Fibroblast of skin of scalp (primary cell): ENCODE results near the gene MAMDC2.
A peak's percentile ranks its signal among the peaks of the same experiment; 100 is the strongest.

ENCODE experiments used
- DNase-seq: peaks from one replicate; pipeline ENCODE4 v3.0.0-alpha.2; 2013

The MAMDC2 gene

DNA sequence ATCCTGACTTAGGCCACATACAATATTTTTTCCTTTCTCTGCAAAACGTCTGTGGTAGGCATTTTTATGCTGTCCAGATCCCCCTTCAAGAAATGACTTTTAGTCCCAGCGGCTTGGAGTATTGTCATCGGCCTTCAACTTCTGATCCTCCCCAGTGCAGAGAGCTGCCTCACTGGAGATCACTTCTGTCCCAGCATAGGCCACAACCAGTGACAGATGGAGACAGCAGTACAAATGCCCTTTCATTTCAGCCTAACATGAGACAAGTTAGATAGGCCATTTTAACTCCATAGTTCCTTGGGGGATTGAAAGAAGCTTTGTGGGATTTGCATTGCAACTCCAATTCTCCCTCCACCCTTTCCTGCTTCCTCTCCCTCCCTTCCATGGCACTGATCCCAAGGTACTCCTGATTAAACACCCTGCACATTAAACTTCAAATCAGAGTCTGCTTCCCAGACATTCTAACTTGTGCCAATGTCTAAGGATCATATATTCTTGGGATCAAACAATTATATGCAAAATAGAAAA lies 3.2 kb upstream of the MAMDC2 start:
- DNase-seq = no peak

DNA sequence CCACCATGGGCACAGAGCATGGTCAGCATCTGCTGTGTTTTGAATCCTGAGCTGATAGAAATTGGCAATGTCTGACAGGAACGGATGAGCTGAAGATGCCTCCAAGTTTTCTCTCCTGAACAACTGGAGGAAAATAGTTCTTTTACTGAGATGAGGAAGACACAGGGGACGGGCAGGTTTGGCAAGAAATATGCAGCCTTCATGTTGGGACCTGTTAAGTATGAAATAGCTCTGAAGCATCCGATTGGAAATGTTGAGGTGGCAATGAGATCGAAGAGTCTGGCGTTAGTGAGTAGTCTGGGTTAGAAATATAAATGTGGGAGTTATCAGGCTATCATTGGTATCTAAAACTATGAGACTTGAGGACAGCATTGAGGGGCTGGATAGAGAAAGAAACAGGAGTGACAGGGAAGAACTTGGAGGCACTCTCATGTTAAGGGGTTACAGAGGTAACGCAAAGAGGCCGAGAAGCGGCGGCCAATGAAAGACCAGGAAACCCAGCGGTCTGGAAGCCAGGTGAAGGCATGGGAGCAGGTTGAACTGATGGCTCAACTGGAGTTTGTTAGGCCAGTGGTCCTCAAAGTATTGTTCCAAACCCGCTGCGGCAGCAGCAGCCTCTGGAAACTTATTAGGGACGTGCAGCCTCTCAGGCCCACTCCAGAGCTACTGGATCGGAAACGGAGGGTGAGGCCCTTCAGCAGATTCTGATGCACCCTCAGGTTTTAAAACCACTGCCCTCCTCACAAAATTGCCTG lies 1.0 kb upstream of the MAMDC2 start:
- DNase-seq = no peak

DNA sequence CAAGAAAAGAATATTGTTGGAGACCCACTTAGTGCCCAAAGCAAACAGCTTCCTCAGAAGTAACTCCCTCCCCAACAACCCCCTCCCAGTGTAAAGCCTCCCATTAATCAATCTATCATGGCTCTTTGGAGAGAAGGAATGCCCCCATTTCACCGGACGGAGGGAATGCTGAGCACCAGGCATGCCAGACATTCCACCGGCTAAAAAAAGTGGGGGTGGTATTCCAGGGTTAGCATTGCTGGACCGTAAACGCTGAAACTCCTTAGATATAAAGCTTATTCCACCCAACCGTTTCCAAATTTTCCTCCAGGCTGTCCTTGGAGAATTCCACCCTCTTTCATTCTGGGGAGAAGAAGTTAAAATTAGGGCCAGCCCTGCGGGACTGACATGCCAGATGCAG lies 363 bp upstream of the MAMDC2 start:
- DNase-seq = peak; percentile 45

DNA sequence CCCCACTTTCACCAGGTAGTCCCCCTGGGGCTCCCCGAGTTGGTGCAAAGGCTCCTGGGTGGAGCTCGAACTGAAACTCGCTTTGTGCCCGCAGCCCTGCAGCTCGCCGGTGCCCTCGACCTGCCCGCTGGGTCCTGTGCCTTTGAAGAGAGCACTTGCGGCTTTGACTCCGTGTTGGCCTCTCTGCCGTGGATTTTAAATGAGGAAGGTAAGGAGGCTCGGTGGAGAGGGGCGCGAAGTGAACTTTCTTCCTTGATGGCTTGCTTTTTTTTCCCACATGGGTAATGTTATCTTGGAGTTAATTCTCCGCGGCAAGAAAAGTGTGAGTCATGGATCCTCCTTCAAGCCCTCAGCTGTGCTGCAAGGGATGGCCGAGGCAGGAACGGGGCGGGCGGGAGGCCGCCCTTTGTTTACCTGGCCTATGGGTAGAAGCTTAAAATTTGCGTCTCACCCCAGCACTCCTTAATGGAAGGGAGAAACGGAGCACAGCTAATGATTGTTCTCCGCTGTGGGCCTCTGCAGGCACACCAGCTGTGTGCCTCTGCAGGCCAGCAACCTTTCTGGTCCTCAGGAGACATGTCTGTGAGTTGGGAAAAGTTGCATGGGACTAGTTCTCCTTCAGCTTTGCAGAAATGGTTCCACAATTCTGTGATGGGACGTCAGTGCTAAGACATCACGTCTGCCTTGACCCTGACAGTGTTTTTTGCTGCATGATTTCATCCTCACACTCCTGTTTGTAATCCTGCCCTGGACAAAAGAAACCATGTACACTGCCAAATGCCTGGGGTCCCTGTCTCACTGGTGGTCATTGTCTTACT lies 1.1 kb downstream of the MAMDC2 start:
- peak; percentile 30 for DNase-seq

DNA sequence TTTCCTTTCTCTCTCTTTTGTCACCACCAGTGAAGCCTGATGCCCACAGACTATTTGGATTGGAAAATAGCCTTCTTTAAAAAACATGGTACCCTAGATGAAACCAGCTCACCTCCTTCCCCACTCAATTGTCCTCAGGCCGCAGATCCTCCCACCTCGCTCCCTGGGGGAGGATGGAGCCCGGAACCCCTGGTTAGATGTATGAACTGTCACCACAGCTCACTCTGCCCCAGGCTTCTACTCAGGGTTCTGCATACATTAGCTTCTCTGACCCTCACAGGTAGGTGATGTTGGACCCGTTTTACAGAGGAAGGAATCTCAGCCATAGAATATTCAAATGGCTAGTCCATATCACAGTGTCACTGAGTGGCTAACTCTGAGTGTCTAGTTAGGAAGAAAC lies 1.8 kb downstream of the MAMDC2 start:
- no peak for DNase-seq

DNA sequence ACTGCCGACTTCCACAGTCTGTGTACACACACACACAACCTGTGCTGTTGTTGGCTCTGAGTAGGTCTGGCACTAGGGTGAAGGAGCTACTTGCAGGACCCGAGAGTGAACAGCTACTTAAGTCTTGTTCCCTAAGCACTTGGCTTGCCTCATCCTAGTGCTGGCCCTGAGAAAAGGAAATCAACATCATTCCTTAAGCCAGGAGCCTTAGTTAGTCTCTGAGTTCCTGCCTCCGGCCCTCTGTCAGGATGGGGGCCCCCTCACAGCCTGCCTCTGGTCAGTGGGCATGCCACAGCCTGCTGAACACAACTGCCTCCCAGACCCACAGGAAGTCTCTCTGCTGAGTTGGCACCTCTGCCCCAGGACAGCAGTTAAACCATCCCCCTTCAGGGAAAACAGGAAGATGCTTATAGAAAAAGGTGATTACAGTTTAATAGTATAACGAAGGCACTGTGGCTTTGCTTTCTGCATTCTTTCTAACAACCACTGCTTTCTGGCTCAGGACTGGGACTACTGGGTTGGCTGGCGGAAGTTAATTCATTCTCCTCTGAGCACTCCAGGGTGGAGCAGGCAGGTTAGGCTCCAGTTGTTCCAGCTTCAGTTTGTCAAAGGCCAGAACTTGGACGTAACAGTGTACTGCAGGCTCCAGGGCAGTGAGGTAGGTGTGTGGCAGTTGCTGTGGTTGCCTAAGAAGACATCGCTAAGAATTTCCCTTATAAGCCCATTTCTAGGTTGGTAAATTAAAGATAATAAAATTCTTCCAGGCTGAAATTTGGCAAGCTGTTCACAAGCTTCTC lies 2.8 kb downstream of the MAMDC2 start:
- DNase-seq = no peak

DNA sequence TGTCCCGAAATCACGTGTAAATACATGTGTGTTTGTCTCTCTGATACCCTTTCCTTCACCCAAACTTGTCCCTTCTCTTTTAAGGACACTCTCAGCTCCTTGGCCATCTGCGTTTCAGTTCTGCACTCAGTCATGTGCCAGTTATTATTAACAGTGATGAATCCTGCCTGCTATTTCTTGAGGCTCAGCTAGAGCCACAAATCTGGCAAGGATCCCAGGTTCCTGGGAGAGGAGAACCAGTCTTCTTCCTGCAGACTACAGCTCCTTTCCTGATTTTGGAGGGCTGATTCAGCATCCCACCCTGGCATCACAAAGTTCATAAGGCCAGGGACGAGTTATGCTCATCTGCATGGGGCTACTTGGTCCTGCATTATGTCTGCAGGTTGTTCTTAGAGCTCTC lies 5.6 kb downstream of the MAMDC2 start:
- peak; percentile 78 for DNase-seq

DNA sequence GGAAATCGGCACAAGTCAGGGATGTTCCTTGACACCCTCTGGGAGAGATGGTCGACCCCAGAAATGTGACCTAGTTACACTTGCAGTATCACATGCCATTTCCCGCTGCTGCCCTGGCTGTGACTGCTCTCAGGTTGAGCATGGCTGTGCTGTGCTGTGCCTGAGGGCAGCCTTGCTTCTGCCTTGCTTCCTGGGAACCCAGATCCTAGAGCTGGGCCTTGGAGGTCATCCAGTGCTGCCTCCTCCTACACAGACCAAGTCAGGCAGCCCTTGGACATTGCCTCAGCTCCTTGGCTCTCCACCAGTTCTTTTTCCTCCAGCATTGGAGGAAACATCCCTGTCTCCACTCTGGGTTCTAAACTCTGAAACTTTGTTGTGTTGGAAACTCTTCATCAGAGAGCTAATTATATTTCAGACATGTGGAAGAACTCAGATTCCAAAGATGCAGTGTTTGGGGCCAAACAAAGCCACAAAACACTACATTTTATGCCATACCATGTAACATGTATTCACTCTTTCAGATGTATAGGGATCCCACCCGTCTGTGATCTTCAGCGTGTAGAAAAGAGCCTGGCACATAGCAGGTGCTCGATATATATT lies 6.1 kb downstream of the MAMDC2 start:
- DNase-seq = no peak

DNA sequence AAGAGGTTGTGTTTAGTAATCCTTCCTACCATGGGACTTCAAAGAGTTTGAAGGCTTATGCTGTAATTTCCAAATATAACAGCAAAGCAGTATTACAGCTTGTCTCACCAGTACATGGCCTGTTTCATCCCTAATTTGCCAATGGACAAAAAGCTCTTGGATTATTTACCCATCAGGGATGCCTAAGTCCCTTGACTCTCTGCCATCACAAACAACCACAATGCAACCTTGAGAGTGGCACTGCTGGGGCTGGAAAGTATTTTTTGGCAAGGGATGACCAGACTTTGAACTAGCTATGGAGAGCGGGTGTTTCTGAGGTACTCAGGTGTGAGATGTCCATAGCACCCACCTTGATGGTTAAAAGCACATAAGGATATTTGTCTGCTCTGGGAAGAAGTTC lies 9.1 kb downstream of the MAMDC2 start:
- no peak for DNase-seq

DNA sequence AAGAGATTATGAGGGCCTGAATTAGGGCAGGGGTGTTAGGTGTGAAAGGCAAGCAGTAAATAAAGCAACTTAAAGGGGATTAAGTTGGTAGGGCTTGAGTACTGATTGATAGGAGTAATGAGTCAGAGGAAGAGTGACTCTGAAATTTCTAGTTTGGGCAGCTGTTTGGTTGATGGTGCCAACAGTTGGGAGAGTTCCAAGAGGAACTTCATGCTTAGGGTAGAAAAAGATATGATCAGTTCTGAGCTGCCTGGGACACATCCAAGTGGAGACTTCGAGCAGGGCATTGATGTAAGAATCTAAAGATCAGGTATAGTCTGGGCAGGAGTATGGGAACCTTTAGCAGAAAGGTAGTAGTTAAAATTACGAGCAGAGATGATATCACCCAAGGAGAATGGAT lies 10.2 kb downstream of the MAMDC2 start:
- DNase-seq = no peak

DNA sequence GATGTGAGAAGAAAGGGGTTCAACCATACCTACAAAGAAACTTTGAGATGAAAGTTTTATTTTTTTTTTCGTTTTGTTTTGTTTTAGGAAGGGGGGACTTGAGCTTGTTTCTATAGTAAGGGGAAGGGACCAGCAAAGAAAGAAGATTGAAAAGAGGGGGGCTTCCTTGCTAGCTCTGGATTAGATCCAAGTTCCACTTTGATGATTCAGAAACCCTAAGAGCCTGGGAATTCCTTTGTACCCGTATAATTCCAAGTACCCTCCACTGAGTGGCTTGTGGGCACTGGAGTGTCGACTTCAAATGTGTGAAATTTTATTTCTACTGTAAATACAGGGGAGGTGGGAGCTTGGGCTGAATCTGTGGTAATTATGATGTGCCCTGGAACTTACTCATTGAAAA lies 10.9 kb downstream of the MAMDC2 start:
- peak; percentile 19 for DNase-seq

DNA sequence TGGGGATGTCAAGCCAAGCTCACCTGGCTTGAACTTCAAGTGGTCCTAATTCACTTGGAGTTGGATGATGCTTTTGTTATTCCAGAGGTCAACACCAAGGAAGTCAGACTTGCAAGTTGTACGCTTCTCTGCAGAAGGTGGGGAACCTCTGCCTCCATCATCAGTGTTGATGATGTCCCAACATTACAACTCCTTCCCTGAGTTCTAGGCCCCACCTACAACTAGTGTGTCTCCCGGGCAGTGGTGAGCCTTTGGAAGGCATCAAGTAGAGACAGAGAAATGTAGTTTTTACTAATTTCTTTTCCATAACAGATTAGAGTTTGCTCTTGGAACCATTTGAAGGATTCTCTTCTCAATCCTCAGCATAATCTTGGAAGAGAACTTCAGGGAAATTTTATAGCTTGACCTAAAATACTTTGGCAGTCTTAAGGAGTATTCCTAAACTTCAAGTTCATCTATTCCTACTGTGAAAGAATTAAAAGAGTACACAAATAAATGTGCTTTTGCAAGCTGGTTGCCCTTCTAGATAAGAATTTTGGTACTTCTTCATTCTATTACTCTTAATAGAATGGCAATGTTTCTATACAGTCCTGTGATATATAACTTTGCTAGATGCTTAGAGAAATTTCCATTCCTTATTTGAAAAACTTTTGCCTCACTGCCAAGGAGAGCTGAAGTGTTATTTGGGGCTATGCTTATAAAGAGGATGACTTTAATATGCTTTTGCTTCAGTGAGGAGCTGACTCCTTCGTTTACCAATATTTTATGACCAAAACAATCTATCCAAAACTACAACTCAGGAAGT lies 12.0 kb downstream of the MAMDC2 start:
- no peak for DNase-seq

DNA sequence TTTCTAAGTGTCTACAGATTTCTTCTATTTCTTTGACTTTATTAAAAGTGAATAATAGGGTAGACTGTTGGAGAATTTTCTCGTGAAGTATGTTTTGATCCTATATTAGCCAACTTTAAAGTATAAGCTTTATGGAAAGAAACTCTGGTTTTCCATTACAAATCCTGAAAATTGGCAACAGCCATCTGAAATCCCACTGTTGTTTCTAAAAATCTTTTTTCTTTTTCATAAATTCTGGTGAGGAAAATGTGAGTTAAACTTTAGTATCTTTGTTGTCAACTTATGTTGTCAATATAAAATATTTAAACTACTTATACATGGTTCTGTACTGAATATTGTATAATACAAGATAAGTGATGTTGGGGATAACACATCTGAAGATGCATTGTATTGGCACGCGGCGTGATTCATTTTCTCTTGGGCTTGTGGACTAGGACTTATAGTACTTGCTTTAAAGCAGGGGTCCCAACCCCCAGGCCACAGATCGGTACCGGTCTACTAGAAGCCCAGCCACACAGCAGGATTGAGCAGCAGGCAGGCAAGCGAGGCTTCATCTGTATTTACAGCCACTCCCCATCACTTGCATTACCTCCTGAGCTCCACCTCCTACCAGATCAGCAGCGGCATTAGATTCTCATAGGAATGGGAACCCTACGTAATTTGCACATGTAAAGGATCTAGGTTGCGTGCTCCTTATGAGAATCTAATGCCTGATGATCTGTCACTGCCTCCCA lies 12.7 kb downstream of the MAMDC2 start:
- DNase-seq = no peak

DNA sequence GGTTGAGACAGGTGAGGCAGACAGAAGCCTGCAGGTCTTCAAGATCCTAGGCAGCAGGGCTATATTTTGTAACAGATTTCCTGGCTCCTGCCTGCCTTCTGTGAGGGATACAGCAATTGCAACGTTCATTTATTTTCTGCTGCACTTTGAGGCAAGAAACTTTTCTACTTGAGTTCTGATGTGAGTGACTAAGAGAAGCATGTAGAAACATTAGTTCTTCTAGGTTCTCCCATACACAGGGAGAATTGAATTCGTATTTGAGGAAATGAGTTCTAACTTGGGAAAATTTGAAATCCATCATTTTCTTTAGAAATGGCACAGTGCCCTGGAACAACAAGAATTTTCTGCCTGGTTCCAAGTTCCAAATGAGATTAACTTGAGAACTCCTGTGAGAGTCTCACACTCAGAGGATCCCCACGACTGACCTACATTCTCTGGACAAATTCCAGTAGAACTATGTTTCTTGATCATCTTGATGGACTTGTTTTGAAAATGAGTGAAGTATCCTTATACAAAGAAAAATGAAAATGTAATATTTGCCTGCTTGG lies 15.0 kb downstream of the MAMDC2 start:
- DNase-seq = no peak

DNA sequence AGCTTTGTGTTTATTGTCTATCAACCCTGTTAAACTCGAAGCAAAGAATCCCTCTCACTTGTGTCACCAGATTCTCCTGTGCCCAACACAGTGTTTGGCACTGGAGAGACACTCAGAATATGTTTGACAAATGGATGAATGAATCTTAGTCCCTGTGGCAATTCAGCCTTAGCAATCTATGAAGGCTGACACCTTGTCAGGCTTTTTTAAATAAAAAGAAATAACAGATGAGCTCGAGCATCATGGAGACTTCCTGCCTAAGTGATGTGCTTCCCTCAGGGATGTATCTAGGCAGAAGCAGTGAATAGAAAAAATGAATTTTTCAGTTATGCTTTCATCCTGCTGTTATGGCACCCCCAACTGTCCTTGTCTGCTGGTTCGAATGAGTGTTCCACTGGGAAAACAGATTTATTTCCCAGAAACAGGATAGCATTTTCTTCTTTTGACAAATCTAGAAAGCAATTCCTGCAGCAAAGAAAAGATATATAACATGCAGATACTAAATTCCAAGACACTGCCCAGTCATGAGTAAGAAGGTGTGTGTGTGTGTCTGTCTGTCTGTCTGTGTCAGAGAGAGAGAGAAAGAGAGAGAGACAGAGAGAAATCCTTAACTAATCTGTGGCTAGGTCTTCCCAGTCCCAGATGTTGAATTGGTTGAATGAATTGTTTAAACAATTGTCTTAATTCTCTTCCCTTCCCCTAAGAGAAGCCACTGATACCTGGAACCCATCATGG lies 16.7 kb downstream of the MAMDC2 start:
- DNase-seq = no peak

DNA sequence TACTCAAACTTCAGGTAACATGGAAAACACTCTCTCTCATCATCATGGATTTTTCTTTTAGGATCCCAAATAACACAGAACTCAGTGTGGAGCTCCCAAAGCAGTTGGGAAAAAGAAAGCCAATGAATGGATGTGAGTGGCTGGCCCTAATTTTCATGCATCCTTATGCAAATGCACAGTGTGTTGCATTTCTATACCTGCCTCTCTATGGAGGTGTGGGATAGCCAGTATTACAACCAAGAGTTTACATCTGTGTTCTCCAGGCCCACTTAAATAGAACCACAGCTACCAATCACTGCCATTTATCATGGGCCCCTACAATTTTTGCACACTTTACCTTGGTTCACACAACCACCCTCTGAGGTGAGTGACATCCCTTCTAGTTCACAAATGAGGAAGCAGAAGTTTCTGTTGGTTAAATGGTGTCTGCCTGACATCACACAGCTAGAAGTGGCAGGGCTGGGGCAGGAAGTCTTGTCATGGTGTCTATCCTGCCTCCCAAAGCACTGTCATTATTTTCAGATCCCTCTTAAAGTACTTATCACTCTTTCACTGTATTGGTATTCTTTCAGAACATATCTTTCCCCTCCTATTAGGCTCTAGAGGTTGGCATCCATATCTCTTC lies 17.3 kb downstream of the MAMDC2 start:
- DNase-seq = no peak

DNA sequence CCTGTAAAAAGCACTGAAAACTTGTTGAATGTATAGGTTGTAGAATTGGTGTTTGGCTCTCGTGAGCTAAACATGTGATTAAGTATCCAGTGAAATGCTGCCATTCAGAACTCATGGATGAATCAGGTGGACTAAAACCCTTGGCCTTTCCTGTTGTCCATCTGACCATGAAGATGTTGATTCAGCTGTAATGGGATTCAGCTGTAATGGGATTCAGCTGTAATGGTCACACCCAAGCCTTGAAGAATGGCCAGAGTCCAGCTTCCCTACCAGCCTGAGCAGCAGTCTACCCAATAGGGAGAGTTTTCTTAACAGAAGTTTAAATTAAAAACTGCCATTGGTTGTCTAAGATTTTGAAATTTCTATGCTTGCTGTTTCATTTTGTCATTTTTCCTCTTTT lies 18.1 kb downstream of the MAMDC2 start:
- DNase-seq = no peak

DNA sequence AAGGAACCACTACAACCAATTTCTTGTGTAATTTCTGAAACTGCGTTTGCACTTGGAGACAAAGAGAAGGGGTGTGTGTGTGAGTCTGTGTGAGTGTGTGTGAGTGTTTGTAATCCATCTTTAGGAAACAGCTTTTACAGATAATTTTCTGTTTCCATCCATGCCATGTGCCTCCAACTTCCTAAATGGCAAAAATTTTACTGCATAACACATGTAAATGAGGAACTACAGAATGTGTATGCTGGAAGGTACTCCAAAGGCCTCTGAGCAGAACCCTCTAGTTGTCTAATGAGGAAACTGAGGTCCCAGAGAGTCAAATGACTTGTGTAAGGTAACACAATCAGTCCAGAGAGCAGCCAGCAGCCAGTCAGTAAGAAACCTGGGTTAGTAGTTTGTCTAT lies 20.8 kb downstream of the MAMDC2 start:
- DNase-seq = no peak

DNA sequence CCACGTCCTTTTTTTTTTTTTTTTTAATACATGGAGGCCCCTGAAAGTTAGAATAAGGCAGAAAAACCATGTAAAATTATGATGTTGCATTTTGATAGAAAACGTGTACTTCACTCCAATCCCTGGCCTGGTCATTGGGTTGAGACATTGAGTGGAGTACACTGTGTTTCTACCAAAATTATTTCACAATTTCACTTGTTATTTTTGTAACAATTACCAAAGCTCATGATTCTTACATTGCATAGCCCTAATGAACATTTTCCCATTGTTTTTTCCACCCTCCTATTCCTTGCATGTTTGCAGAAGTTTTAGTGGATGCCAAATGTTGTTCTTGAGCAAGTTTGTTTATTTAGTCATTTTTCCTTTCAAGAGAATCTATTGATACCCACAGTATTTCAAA lies 21.9 kb downstream of the MAMDC2 start:
- no peak for DNase-seq

DNA sequence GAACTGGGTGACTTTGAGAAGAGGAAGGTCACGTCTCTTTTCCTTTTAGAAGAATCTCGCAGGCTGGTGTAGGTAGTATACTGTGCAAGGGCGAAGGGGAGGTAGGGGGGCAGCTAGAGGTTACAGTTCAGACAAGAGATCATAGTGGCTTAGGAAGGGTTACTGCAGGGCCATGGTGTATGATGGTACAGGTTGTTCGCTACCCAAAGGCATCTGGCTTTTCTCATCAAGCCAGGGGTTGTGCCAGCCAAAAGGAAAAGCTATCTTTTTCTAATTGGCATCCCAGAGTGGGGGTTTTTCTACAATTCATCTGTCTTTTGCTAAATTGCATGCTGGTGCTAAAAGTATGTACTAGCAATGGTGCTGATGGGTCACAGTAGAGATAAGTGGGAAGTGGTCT lies 22.8 kb downstream of the MAMDC2 start:
- DNase-seq = no peak
